Lower leg skin (tissue), 3 donors: ENCODE data around the gene GALNT7.

Source experiments
- POLR2A ChIP-seq, 2 donors: fragments of 450-650 bp; IDR thresholded peaks; one replicate each; pipeline ENCODE4 v1.6.1; 2016 to 2017; ENCODE audit warnings: antibody characterized with exemption in 2 of 2, mild to moderate bottlenecking in 1 of 2, moderate library complexity in 1 of 2
- TF ChIP-seq, protein P1 (sequence below), 3 donors: fragments of 450-650 bp; IDR thresholded peaks; one replicate each; pipeline ENCODE4 v1.5.1; 2016; ENCODE audit warnings: antibody characterized with exemption in 3 of 3, mild to moderate bottlenecking in 3 of 3, moderate library complexity in 2 of 3

GRCh38 chr4:173281406-173282255 is 113.0 kb downstream of the GALNT7 start:
- no peak for TF ChIP-seq POLR2A (IDR thresholded peaks at IDR 0.05)
- TF ChIP-seq, protein P1, sequence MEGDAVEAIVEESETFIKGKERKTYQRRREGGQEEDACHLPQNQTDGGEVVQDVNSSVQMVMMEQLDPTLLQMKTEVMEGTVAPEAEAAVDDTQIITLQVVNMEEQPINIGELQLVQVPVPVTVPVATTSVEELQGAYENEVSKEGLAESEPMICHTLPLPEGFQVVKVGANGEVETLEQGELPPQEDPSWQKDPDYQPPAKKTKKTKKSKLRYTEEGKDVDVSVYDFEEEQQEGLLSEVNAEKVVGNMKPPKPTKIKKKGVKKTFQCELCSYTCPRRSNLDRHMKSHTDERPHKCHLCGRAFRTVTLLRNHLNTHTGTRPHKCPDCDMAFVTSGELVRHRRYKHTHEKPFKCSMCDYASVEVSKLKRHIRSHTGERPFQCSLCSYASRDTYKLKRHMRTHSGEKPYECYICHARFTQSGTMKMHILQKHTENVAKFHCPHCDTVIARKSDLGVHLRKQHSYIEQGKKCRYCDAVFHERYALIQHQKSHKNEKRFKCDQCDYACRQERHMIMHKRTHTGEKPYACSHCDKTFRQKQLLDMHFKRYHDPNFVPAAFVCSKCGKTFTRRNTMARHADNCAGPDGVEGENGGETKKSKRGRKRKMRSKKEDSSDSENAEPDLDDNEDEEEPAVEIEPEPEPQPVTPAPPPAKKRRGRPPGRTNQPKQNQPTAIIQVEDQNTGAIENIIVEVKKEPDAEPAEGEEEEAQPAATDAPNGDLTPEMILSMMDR (IDR thresholded peaks at IDR 0.05), result no peak
